HFF-Myc (cell line): ENCODE results near the gene OR6C70.
"Not testable (repeated sequence)": the region's sequence is repeated elsewhere in the genome, so short reads cannot be mapped to it uniquely, and the experiment has no call there.

Experiments
- DNase-seq: peaks from one replicate; pipeline ENCODE4 v3.0.0-alpha.2; 2011; ENCODE audit warnings: low read depth; ENCODE audit errors: extremely low read depth
- H3K4me3 ChIP-seq: replicated peaks from 2 replicates; pipeline ENCODE4 v1.5.1; 2011; ENCODE audit warnings: low read depth, mild to moderate bottlenecking, control low read depth, low read length
- TF ChIP-seq, protein P1 (sequence below): IDR thresholded peaks from 2 replicates; pipeline ENCODE4 v1.5.1; 2012; ENCODE audit warnings: mild to moderate bottlenecking, low read depth, low read length, control low read depth; ENCODE audit errors: missing control alignments

Gene OR6C70

DNA sequence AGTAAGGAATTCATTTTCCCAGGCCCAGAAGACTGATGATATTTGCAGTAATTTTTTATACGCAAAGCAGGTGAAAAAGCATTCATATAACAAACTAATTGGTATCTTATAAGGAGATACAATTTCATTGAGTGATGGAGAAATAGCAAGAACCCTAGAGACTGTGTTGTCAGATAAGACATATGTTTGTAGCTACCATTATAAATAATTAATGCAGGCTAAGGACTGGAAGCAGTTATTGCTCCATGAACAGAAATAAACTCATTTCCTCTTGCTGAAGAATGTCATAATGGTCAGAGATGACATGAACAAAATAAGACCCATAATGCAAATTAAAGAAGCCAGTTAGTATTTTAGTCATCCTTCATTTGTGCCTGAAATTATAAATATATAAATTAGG is 24.6 kb downstream of the OR6C70 start:
- TF ChIP-seq, protein P1, sequence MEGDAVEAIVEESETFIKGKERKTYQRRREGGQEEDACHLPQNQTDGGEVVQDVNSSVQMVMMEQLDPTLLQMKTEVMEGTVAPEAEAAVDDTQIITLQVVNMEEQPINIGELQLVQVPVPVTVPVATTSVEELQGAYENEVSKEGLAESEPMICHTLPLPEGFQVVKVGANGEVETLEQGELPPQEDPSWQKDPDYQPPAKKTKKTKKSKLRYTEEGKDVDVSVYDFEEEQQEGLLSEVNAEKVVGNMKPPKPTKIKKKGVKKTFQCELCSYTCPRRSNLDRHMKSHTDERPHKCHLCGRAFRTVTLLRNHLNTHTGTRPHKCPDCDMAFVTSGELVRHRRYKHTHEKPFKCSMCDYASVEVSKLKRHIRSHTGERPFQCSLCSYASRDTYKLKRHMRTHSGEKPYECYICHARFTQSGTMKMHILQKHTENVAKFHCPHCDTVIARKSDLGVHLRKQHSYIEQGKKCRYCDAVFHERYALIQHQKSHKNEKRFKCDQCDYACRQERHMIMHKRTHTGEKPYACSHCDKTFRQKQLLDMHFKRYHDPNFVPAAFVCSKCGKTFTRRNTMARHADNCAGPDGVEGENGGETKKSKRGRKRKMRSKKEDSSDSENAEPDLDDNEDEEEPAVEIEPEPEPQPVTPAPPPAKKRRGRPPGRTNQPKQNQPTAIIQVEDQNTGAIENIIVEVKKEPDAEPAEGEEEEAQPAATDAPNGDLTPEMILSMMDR, result no peak
- H3K4me3 ChIP-seq, result no peak overlapping the region

DNA sequence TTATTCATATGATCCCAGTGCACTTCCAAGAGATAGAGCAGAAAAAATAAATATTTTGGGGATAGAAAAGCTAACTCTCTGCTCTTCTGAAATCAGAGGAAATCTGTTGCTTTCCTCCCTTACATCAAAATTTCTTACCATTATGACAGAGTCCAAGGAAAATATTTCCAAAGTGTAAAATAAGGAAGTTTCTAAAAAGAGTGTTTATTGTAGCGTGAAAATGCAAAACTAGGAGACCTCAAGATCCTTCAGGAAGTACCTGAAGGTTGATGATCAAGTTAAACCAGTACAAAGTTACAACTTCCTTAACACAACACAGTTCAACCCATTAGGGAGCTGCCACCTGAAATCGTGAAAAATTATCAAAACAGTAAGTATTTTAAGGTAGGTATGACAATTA is 26.2 kb downstream of the OR6C70 start, which contains the start of gene OR6C2:
OR6C2 (plus strand) TSS at position 301 of the 400 bp plus-strand sequence. CDS start 8,138 bp downstream, outside the sequence.
- DNase-seq, result no peak
- TF ChIP-seq, protein P1, result no peak
- H3K4me3 ChIP-seq, result no peak within 1 kb of the TSS

More for the DNA sequence above, 24.6 kb downstream of the OR6C70 start:
- no peak for DNase-seq

DNA sequence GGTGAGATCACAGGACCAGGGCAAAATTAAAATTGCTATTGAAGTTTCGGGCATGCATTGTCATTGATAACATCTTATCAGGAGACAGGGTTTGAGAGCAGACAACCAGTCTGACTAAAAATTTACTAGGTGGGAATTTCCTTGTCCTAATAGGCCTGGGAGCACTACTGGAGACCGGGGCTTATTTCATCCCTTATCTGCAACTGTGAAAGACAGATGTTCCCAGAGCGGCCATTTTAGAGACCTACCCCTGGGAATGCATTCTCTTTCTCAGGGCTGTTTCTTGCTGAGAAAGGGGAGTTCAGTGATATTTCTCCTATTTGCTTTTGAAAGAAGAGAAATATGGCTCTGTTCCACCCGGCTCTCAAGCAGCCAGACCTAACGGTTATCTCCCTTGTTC is 28.7 kb downstream of the OR6C70 start:
- DNase-seq, H3K4me3 ChIP-seq: not testable (repeated sequence)

DNA sequence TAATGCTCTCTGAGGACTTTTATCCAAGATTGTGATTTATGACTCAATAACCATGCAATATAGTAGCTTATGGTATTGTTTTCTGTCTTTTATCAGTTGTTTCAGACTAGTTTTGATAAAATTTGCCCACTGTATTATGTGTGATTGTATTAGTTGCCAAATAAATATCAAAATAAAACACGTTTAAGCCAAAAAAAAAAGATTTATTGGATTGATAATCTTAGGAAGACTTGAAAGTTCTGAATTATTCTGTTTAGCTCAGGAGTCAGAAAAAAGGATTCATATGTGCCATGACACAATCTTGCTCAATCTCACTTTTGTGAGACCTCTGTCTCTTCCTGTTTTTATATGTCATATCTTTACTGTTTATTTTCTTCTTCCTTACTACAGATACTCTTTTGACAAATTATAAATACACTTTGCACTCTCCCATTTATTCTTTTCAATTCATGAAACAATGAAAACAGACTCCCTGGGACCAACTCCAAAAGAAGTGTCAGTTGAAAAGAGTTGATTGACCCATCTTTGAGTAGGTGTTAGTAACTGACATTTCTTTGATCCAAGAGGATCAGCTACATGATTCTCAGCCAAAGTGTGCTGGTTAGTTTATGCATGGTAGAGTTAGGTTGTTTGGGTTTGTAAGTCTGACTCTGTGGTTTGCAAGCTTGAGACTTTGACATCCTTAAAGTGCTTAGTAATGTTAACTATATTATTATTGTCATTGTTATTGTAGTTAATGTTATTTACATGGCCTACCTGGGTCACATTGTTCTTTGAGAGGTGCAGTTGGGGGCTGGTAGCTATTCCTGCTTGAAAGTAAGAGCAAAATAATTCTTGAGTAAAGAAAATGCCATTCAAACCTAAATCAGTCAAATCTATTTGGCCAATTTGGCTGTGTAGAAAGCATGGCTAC is 41.4 kb downstream of the OR6C70 start:
- H3K4me3 ChIP-seq, result no peak overlapping the region
- TF ChIP-seq, protein P1, result no peak
- no peak for DNase-seq

DNA sequence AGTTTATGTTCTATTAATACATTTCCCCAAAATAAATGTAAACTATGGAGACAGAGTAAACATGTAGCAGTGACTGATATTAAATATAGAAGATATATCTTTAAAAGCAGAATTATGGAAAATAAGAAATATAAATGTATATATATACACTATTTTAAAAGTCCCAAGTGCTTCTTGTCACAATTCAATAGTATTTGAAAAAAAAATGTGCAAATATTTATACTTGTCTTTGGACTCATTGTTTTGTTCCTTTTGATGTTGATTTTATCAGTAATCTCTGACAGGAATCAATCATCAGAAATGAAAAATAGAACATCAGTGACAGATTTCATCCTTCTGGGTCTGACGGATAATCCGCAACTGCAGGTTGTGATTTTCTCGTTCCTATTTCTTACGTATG is 44.0 kb downstream of the OR6C70 start, which contains the start of gene OR6C76:
OR6C76 (plus strand) TSS at position 301 of the 400 bp plus-strand sequence; CDS start at position 301, 0 bp downstream.
- DNase-seq, result no peak
- no peak within 1 kb of the TSS for H3K4me3 ChIP-seq
- TF ChIP-seq, protein P1, result no peak

DNA sequence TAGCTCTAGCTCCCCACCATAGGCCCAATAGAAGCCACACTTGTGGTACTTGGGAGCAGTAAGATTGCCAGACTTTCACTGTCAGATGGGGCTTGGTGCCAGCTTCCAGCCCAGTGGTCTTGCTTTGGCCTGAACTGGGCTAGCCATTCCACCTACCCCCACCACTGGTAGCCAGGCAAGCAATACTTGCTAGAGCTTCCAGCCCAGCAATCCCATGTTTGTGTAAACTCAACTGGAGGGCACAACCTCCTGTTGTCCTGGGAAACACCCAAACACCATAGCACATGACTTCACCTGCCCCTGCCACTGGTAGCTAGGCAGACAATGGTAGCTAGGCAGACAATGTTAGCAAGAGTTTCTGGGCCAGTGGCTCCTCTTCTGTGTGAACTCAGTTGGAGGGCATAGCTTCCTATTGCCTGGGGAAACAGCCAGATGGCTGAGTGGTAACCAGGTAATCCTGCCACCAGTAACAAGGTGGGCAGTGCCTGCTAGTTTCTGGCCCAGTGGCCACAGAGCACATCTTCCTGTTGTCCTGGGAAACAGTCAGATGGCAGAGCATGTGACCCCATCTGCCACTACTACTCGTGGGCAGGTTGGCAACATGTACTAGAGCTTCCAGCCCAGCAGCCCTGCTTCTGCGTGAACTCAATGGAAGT is 49.5 kb downstream of the OR6C70 start:
- H3K4me3 ChIP-seq, result no peak overlapping the region
- TF ChIP-seq, protein P1, result no peak
- no peak for DNase-seq
